HepG2 (cell line): ENCODE data around the gene GGNBP2. TPM values are rescaled to one million over a fixed set of nuclear protein-coding genes. Genes with fewer than 3 reads are reported as not detected.

Experiments used
- CBX2 ChIP-seq, 2 experiments: fragments of 200-600 bp in 1 of 2; sonication (generic); formaldehyde crosslinking in 1 of 2; IDR thresholded peaks; 2 replicates each; pipeline versions ENCODE4 v1.7.0 to v1.8.1; 2018 to 2022; ENCODE audit warnings: low read depth in 2 of 2, low read length in 1 of 2, mild to moderate bottlenecking in 1 of 2, missing genetic modification reagents in 1 of 2
- FOXO1 ChIP-seq: sonication (generic); formaldehyde crosslinking; IDR thresholded peaks from 2 replicates; pipeline ENCODE4 v1.4.0; 2020; ENCODE audit warnings: missing genetic modification reagents
- HMG20B ChIP-seq: conservative IDR thresholded peaks from 2 replicates; pipeline ENCODE4 v1.6.1; 2016; ENCODE audit warnings: missing genetic modification reagents, missing compliant biosample characterization
- TMF1 ChIP-seq: sonication (generic); formaldehyde crosslinking; IDR thresholded peaks from 2 replicates; pipeline ENCODE4 v1.8.1; 2022; ENCODE audit warnings: low read depth, missing genetic modification reagents
- U2AF1 ChIP-seq: fragments of 200-400 bp; formaldehyde crosslinking; optimal IDR thresholded peaks from 2 replicates; pipeline ENCODE3; 2017; ENCODE audit warnings: mild to moderate bottlenecking, low read depth, low read length
- XBP1 ChIP-seq: sonication (generic); formaldehyde crosslinking; IDR thresholded peaks from 2 replicates; pipeline ENCODE4 v1.5.0; 2020; ENCODE audit warnings: missing genetic modification reagents
- ZFP82 ChIP-seq: sonication (generic); formaldehyde crosslinking; IDR thresholded peaks from 2 replicates; pipeline ENCODE4 v1.5.1; 2020; ENCODE audit warnings: mild to moderate bottlenecking, missing genetic modification reagents, borderline replicate concordance
- ZMAT3 ChIP-seq: sonication (generic); formaldehyde crosslinking; conservative IDR thresholded peaks from 2 replicates; pipeline ENCODE4 v1.7.0; 2021; ENCODE audit warnings: missing genetic modification reagents
- ZNF20 ChIP-seq: sonication (generic); formaldehyde crosslinking; IDR thresholded peaks from 2 replicates; pipeline ENCODE4 v1.4.0; 2020; ENCODE audit warnings: mild to moderate bottlenecking, moderate library complexity, missing genetic modification reagents
- ZNF207 ChIP-seq: fragments of 450-650 bp; IDR thresholded peaks from 2 replicates; pipeline ENCODE4 v1.6.1; 2016; ENCODE audit warnings: antibody characterized with exemption, borderline replicate concordance
- ZNF235 ChIP-seq: sonication (generic); formaldehyde crosslinking; IDR thresholded peaks from 2 replicates; pipeline ENCODE4 v1.8.1; 2023; ENCODE audit warnings: mild to moderate bottlenecking, missing genetic modification reagents, borderline replicate concordance
- ZNF251 ChIP-seq: sonication (generic); formaldehyde crosslinking; IDR thresholded peaks from 2 replicates; pipeline ENCODE4 v1.9.0; 2021; ENCODE audit warnings: mild to moderate bottlenecking, missing genetic modification reagents
- ZNF256 ChIP-seq: sonication (generic); formaldehyde crosslinking; conservative IDR thresholded peaks from 2 replicates; pipeline ENCODE4 v1.4.0; 2020; ENCODE audit warnings: missing genetic modification reagents
- ZNF274 ChIP-seq: sonication (generic); formaldehyde crosslinking; IDR thresholded peaks from 2 replicates; pipeline ENCODE4 v1.5.1; 2020; ENCODE audit warnings: mild to moderate bottlenecking, missing genetic modification reagents
- ZNF430 ChIP-seq: sonication (generic); formaldehyde crosslinking; IDR thresholded peaks from 2 replicates; pipeline ENCODE4 v1.9.0; 2021; ENCODE audit warnings: mild to moderate bottlenecking, missing genetic modification reagents
- ZNF44 ChIP-seq: sonication (generic); formaldehyde crosslinking; IDR thresholded peaks from 2 replicates; pipeline ENCODE4 v1.5.1; 2020; ENCODE audit warnings: mild to moderate bottlenecking, missing genetic modification reagents
- ZNF607 ChIP-seq: sonication (generic); formaldehyde crosslinking; IDR thresholded peaks from 2 replicates; pipeline ENCODE4 v1.5.1; 2020; ENCODE audit warnings: missing genetic modification reagents, mild to moderate bottlenecking, borderline replicate concordance
- ZNF850 ChIP-seq: sonication (generic); formaldehyde crosslinking; conservative IDR thresholded peaks from 2 replicates; pipeline ENCODE4 v1.9.0; 2021; ENCODE audit warnings: mild to moderate bottlenecking, missing genetic modification reagents
- polyA plus RNA-seq, 8 experiments: library from polyadenylated mRNA; depleted of rRNA in 3 of 8; stranded (reverse) in 7 of 8; unstranded in 1 of 8; fragments of >200 nt; fragmentation: Illumina TruSeq in 4 of 8; extraction: Trizol in 4 of 8; gene quantifications; 2 replicates each; pipeline versions ENCODE4 v1.2.1 to v1.2.3, GENCODE V29; 2011 to 2016; ENCODE audit warnings: low read depth in 4 of 8, missing spikeins in 1 of 8, mixed read lengths in 1 of 8; ENCODE audit not compliant: insufficient read depth in 1 of 8
- total RNA-seq, 5 experiments: library from RNA; depleted of rRNA; stranded (reverse); fragments of >200 nt; fragmentation: Illumina TruSeq; extraction: Trizol; gene quantifications; 2 replicates each; pipeline ENCODE4 v1.2.3, GENCODE V29; 2016; ENCODE audit warnings: low read depth in 1 of 5
- TF ChIP-seq, protein P1 (sequence below): sonication (generic); formaldehyde crosslinking; IDR thresholded peaks from 2 replicates; pipeline ENCODE4 v1.8.0; 2022; ENCODE audit warnings: missing genetic modification reagents, mild to moderate bottlenecking, borderline replicate concordance
- TF ChIP-seq, protein P2 (sequence below): sonication (generic); formaldehyde crosslinking; IDR thresholded peaks from 2 replicates; pipeline ENCODE4 v1.4.0; 2020; ENCODE audit warnings: missing genetic modification reagents
- TF ChIP-seq, protein P3 (sequence below), 2 experiments: fragments of 450-650 bp in 1 of 2; sonication (generic) in 1 of 2; formaldehyde crosslinking; IDR thresholded peaks; 2 replicates each; pipeline versions ENCODE4 v1.5.0 to v1.8.0; 2020 to 2022; ENCODE audit warnings: mild to moderate bottlenecking in 1 of 2, missing genetic modification reagents in 1 of 2
- TF ChIP-seq, protein P4 (sequence below), 2 experiments: IDR thresholded peaks; 2 replicates each; pipeline ENCODE4 v1.6.1; 2011 to 2012; ENCODE audit warnings: low read length in 2 of 2, borderline replicate concordance in 1 of 2, low read depth in 1 of 2, mild to moderate bottlenecking in 1 of 2, moderate library complexity in 1 of 2
- TF ChIP-seq, protein P5 (sequence below): sonication (generic); formaldehyde crosslinking; IDR thresholded peaks from 2 replicates; pipeline ENCODE4 v1.5.0; 2020; ENCODE audit warnings: missing genetic modification reagents

Gene GGNBP2
- total and polyA plus RNA-seq, 2 of the 13 experiments (the other 11 are each of a cell fraction or from before 2014, with no cell fraction given), result 53.3 to 84.2 TPM

DNA sequence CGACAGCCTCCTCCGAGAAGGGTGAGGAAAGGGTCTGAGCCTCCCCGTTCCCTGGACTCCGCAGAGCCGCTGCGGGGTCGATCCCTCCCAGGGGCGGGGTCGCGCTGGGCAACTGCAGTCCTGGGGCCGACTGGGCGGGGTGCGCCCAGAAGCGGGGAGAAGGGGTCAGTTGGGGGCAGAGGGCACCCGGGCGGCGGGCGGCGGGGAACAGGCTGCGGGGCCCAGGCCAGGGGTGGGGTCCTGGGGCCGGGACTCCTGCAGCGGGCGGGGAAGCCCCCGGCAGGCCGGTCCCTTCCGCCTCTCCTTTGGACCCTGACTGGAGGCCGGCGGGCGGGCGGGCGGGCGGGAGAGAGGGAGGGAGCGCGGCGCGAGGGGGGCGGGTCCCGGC lies 352 bp downstream of the GGNBP2 start (continued):
- TF ChIP-seq ZFP82 (CRISPR knock-in tag), result peak; percentile 86; the same call in 1 of the 2 replicates
- TF ChIP-seq U2AF1, result no peak
- TF ChIP-seq ZNF20 (CRISPR knock-in tag), result no peak
- TF ChIP-seq TMF1 (CRISPR knock-in tag), result peak; percentile 73; the same call in 1 of the 2 replicates
- TF ChIP-seq CBX2 (IDR thresholded peaks at IDR 0.05; ENCODE audit: low read depth, low read length), result no peak
- TF ChIP-seq CBX2 (CRISPR knock-in tag; IDR thresholded peaks at IDR 0.05; ENCODE audit: low read depth), result no peak
- no peak for TF ChIP-seq HMG20B
- TF ChIP-seq, protein P1, sequence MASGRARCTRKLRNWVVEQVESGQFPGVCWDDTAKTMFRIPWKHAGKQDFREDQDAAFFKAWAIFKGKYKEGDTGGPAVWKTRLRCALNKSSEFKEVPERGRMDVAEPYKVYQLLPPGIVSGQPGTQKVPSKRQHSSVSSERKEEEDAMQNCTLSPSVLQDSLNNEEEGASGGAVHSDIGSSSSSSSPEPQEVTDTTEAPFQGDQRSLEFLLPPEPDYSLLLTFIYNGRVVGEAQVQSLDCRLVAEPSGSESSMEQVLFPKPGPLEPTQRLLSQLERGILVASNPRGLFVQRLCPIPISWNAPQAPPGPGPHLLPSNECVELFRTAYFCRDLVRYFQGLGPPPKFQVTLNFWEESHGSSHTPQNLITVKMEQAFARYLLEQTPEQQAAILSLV, result no peak
- no peak for TF ChIP-seq ZNF256
- TF ChIP-seq ZNF607 (CRISPR knock-in tag), result no peak
- TF ChIP-seq, protein P2, sequence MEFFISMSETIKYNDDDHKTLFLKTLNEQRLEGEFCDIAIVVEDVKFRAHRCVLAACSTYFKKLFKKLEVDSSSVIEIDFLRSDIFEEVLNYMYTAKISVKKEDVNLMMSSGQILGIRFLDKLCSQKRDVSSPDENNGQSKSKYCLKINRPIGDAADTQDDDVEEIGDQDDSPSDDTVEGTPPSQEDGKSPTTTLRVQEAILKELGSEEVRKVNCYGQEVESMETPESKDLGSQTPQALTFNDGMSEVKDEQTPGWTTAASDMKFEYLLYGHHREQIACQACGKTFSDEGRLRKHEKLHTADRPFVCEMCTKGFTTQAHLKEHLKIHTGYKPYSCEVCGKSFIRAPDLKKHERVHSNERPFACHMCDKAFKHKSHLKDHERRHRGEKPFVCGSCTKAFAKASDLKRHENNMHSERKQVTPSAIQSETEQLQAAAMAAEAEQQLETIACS (CRISPR knock-in tag), result peak; percentile 17; the same call in 1 of the 2 replicates
- TF ChIP-seq, protein P3, sequence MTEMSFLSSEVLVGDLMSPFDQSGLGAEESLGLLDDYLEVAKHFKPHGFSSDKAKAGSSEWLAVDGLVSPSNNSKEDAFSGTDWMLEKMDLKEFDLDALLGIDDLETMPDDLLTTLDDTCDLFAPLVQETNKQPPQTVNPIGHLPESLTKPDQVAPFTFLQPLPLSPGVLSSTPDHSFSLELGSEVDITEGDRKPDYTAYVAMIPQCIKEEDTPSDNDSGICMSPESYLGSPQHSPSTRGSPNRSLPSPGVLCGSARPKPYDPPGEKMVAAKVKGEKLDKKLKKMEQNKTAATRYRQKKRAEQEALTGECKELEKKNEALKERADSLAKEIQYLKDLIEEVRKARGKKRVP (CRISPR knock-in tag; IDR thresholded peaks at IDR 0.05), result peak in 1 of 2 experiments; percentile 10; a peak in 1 of 4 replicates
- no peak for TF ChIP-seq ZNF207
- TF ChIP-seq ZNF850 (CRISPR knock-in tag), result peak; percentile 72; the same call in 1 of the 2 replicates
- no peak for TF ChIP-seq FOXO1 (CRISPR knock-in tag)
- TF ChIP-seq ZNF44 (CRISPR knock-in tag), result no peak
- TF ChIP-seq XBP1, result no peak
- no peak for TF ChIP-seq ZNF251 (CRISPR knock-in tag)
- TF ChIP-seq, protein P4, sequence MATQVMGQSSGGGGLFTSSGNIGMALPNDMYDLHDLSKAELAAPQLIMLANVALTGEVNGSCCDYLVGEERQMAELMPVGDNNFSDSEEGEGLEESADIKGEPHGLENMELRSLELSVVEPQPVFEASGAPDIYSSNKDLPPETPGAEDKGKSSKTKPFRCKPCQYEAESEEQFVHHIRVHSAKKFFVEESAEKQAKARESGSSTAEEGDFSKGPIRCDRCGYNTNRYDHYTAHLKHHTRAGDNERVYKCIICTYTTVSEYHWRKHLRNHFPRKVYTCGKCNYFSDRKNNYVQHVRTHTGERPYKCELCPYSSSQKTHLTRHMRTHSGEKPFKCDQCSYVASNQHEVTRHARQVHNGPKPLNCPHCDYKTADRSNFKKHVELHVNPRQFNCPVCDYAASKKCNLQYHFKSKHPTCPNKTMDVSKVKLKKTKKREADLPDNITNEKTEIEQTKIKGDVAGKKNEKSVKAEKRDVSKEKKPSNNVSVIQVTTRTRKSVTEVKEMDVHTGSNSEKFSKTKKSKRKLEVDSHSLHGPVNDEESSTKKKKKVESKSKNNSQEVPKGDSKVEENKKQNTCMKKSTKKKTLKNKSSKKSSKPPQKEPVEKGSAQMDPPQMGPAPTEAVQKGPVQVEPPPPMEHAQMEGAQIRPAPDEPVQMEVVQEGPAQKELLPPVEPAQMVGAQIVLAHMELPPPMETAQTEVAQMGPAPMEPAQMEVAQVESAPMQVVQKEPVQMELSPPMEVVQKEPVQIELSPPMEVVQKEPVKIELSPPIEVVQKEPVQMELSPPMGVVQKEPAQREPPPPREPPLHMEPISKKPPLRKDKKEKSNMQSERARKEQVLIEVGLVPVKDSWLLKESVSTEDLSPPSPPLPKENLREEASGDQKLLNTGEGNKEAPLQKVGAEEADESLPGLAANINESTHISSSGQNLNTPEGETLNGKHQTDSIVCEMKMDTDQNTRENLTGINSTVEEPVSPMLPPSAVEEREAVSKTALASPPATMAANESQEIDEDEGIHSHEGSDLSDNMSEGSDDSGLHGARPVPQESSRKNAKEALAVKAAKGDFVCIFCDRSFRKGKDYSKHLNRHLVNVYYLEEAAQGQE (IDR thresholded peaks at IDR 0.05; ENCODE audit: borderline replicate concordance in 1 of 2, low read depth in 1 of 2, low read length in 2 of 2), result no peak; a peak in 1 of 4 replicates
- TF ChIP-seq ZNF430 (CRISPR knock-in tag), result peak; percentile 73; the same call in 1 of the 2 replicates
- TF ChIP-seq, protein P5, sequence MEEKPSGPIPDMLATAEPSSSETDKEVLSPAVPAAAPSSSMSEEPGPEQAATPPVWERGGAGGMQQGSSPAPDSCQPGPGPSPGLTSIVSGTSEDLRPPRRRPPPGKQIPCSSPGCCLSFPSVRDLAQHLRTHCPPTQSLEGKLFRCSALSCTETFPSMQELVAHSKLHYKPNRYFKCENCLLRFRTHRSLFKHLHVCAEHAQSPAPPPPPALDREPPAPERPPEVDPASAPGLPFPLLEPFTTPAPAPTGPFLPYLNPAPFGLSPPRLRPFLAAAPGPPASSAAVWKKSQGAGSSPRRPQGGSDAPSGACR (CRISPR knock-in tag), result no peak
- no peak for TF ChIP-seq ZNF274 (CRISPR knock-in tag)
- peak; percentile 24 for TF ChIP-seq ZMAT3 (CRISPR knock-in tag)
- no peak for TF ChIP-seq ZNF235 (CRISPR knock-in tag)
